HepG2 (cell line): ENCODE results near the gene PDIA2. TPM values are rescaled to one million over a fixed set of nuclear protein-coding genes. Genes with fewer than 3 reads are reported as not detected.

ENCODE experiments used
- ATAC-seq: fragments of 200-7000 bp; cut with Tn5 transposase; 3 replicates; pipeline ENCODE4 v1.9.1; 2020; ENCODE audit warnings: mild to moderate bottlenecking, moderate library complexity
- BruUV-seq: library from RNA; stranded (reverse); fragments of 400-500 nt; replicated peaks from 2 replicates; lab custom pipeline; 2021; lab: Mats Ljungman, UMichigan
- CTCF ChIA-PET: fragments of 300-600 bp; formaldehyde crosslinking; extraction: SDS; loops from one replicate; lab custom pipeline; 2021; ENCODE audit warnings: low total read pairs, inconsistent platforms, low intra/inter-chr PET ratio; lab: Yijun Ruan, JAX
- POLR2A ChIA-PET: fragments of 350-600 bp; sonication (Branson Sonifier 250); formaldehyde crosslinking; loops from one replicate; lab custom pipeline; 2020; ENCODE audit warnings: antibody characterized with exemption, inconsistent platforms; lab: Yijun Ruan, JAX
- DNase-seq: peaks from one replicate; pipeline ENCODE4 v3.0.0-alpha.2; 2015; ENCODE audit warnings: low spot score
- FAIRE-seq: peaks from 3 replicates; lab custom pipeline; 2011; peaks lifted over from hg19 to GRCh38; lab: Jason Lieb, UNC
- H2AFZ ChIP-seq: one replicate; pipeline ENCODE4 v1.6.1; 2011; ENCODE audit warnings: low read length, inconsistent platforms
- H3K27ac ChIP-seq: fragments of 300-600 bp; 3 replicates; pipeline ENCODE4 v1.8.0; 2011; ENCODE audit warnings: mixed run types, mild to moderate bottlenecking, mixed read lengths, low read length, inconsistent platforms; ENCODE audit not compliant: insufficient read depth; ENCODE audit errors: extremely low read length
- H3K27me3 ChIP-seq, 2 experiments: fragments of 200-600 bp in 1 of 2; 2 replicates in 1 of 2; 3 replicates in 1 of 2; pipeline versions ENCODE4 v1.6.0 to v1.8.0; 2011; ENCODE audit warnings: low read length in 2 of 2, mild to moderate bottlenecking in 2 of 2, moderate library complexity in 2 of 2, inconsistent platforms in 1 of 2; ENCODE audit not compliant: insufficient read depth in 2 of 2, control insufficient read depth in 1 of 2
- H3K36me3 ChIP-seq, 2 experiments: fragments of 200-600 bp in 1 of 2; replicated peaks in 1 of 2; 2 replicates in 1 of 2; 3 replicates in 1 of 2; pipeline versions ENCODE4 v1.5.1 to v1.8.0; 2011; ENCODE audit warnings: low read length in 2 of 2, inconsistent platforms in 1 of 2; ENCODE audit not compliant: insufficient read depth in 2 of 2, control insufficient read depth in 1 of 2
- H3K4me1 ChIP-seq: 2 replicates; pipeline ENCODE4 v1.5.1; 2012; ENCODE audit warnings: low read length, inconsistent platforms; ENCODE audit not compliant: insufficient read depth
- H3K4me2 ChIP-seq: 2 replicates; pipeline ENCODE4 v1.6.0; 2011; ENCODE audit warnings: low read depth, low read length, inconsistent platforms
- H3K4me3 ChIP-seq, 3 experiments: fragments of 200-600 bp in 1 of 3; sonication (generic), shearing (Covaris generic) in 1 of 3; replicated peaks in 1 of 3; 2 replicates each; pipeline ENCODE4 v1.5.1; 2011 to 2016; ENCODE audit warnings: low read length in 3 of 3, inconsistent platforms in 2 of 3, low read depth in 2 of 3, mild to moderate bottlenecking in 2 of 3, control low read depth in 1 of 3, mixed read lengths in 1 of 3; ENCODE audit not compliant: insufficient read depth in 1 of 3
- H3K79me2 ChIP-seq: one replicate; pipeline ENCODE4 v1.6.1; 2011; ENCODE audit warnings: low read length, inconsistent platforms; ENCODE audit not compliant: insufficient read depth
- H3K9ac ChIP-seq: 2 replicates; pipeline ENCODE4 v1.6.0; 2011; ENCODE audit warnings: mild to moderate bottlenecking, low read depth, low read length, inconsistent platforms; ENCODE audit not compliant: insufficient read depth
- H3K9me3 ChIP-seq: 2 replicates; pipeline ENCODE4 v1.5.1; 2012; ENCODE audit warnings: mild to moderate bottlenecking, low read length
- H4K20me1 ChIP-seq: 2 replicates; pipeline ENCODE4 v1.6.0; 2011; ENCODE audit warnings: inconsistent platforms, mild to moderate bottlenecking, low read length, moderate library complexity; ENCODE audit not compliant: insufficient read depth
- AGO2 ChIP-seq: fragments of 200-400 bp; formaldehyde crosslinking; optimal IDR thresholded peaks from 2 replicates; pipeline ENCODE3; 2017; ENCODE audit warnings: mild to moderate bottlenecking, low read depth, low read length, moderate library complexity
- CENPX ChIP-seq: sonication (generic); formaldehyde crosslinking; IDR thresholded peaks from 2 replicates; pipeline ENCODE4 v1.9.0; 2021; ENCODE audit warnings: mild to moderate bottlenecking, missing genetic modification reagents, moderate library complexity
- HCFC1 ChIP-seq: fragments of 150-350 bp; IDR thresholded peaks from 2 replicates; pipeline ENCODE4 v1.6.1; 2014; ENCODE audit warnings: low read depth, low read length
- KAT2B ChIP-seq: fragments of 150-350 bp; IDR thresholded peaks from 2 replicates; pipeline ENCODE4 v1.6.1; 2014; ENCODE audit warnings: low read depth, low read length, borderline replicate concordance
- MEF2D ChIP-seq: sonication (generic); formaldehyde crosslinking; IDR thresholded peaks from 2 replicates; pipeline ENCODE4 v1.5.1; 2020; ENCODE audit warnings: mild to moderate bottlenecking, missing genetic modification reagents
- MIER3 ChIP-seq: IDR thresholded peaks from 2 replicates; pipeline ENCODE4 v1.6.1; 2016; ENCODE audit warnings: missing compliant biosample characterization, borderline replicate concordance
- NFE2 ChIP-seq: sonication (generic); formaldehyde crosslinking; IDR thresholded peaks from 2 replicates; pipeline ENCODE4 v1.4.0; 2020; ENCODE audit warnings: missing genetic modification reagents
- RBFOX2 ChIP-seq: fragments of 200-400 bp; formaldehyde crosslinking; IDR thresholded peaks from 2 replicates; pipeline ENCODE4 v1.6.1; 2017; ENCODE audit warnings: low read depth, mild to moderate bottlenecking, low read length
- ZNF570 ChIP-seq: sonication (generic); formaldehyde crosslinking; IDR thresholded peaks from 2 replicates; pipeline ENCODE4 v1.4.0; 2020; ENCODE audit warnings: mild to moderate bottlenecking, missing genetic modification reagents, borderline replicate concordance
- ZNF720 ChIP-seq: sonication (generic); formaldehyde crosslinking; IDR thresholded peaks from 2 replicates; pipeline ENCODE4 v1.4.0; 2020; ENCODE audit warnings: missing genetic modification reagents
- ZNF788 ChIP-seq: sonication (generic); formaldehyde crosslinking; IDR thresholded peaks from 2 replicates; pipeline ENCODE4 v1.5.0; 2020; ENCODE audit warnings: mild to moderate bottlenecking, missing genetic modification reagents, borderline replicate concordance
- ZSCAN20 ChIP-seq: sonication (generic); formaldehyde crosslinking; IDR thresholded peaks from 2 replicates; pipeline ENCODE4 v1.4.0; 2020; ENCODE audit warnings: missing genetic modification reagents, mild to moderate bottlenecking, borderline replicate concordance
- WGBS: methylation state at CpG from one replicate; pipeline ENCODE4 v1.1.6; 2017; ENCODE audit warnings: low lambda C conversion rate; 5-methylcytosine and 5-hydroxymethylcytosine counted together
- in situ Hi-C: cut with HindIII; loops from 2 replicates; pipeline ENCODE4 v1.10.0; 2017; ENCODE audit warnings: low pct_unique_long_range_greater_than_20kb; ENCODE audit not compliant: extremely low pct_ligation_motif_present
- intact Hi-C: fragments of 100-400 bp; cut with micrococcal nuclease; formaldehyde crosslinking; loops from one replicate; pipeline ENCODE4 v1.10.0; 2022; ENCODE audit not compliant: unreplicated experiment
- polyA plus RNA-seq, 8 experiments: library from polyadenylated mRNA; depleted of rRNA in 3 of 8; stranded (reverse) in 7 of 8; unstranded in 1 of 8; fragments of >200 nt; fragmentation: Illumina TruSeq in 4 of 8; extraction: Trizol in 4 of 8; gene quantifications; 2 replicates each; pipeline versions ENCODE4 v1.2.1 to v1.2.3, GENCODE V29; 2011 to 2016; ENCODE audit warnings: low read depth in 4 of 8, missing spikeins in 1 of 8, mixed read lengths in 1 of 8; ENCODE audit not compliant: insufficient read depth in 1 of 8
- total RNA-seq, 5 experiments: library from RNA; depleted of rRNA; stranded (reverse); fragments of >200 nt; fragmentation: Illumina TruSeq; extraction: Trizol; gene quantifications; 2 replicates each; pipeline ENCODE4 v1.2.3, GENCODE V29; 2016; ENCODE audit warnings: low read depth in 1 of 5
- TF ChIP-seq, protein P1 (sequence below): sonication (generic); formaldehyde crosslinking; IDR thresholded peaks from 2 replicates; pipeline ENCODE4 v1.4.0; 2020; ENCODE audit warnings: mild to moderate bottlenecking, missing genetic modification reagents
- TF ChIP-seq, protein P2 (sequence below): sonication (generic); formaldehyde crosslinking; IDR thresholded peaks from 2 replicates; pipeline ENCODE4 v1.8.0; 2022; ENCODE audit warnings: mild to moderate bottlenecking, missing genetic modification reagents, moderate library complexity
- TF ChIP-seq, protein P3 (sequence below): sonication (generic); formaldehyde crosslinking; IDR thresholded peaks from 2 replicates; pipeline ENCODE4 v1.4.0; 2020; ENCODE audit warnings: missing genetic modification reagents, mild to moderate bottlenecking, borderline replicate concordance

Gene PDIA2
- total and polyA plus RNA-seq, 2 of the 13 experiments (the other 11 are each of a cell fraction or from before 2014, with no cell fraction given) = 0.35 to 1.9 TPM

DNA sequence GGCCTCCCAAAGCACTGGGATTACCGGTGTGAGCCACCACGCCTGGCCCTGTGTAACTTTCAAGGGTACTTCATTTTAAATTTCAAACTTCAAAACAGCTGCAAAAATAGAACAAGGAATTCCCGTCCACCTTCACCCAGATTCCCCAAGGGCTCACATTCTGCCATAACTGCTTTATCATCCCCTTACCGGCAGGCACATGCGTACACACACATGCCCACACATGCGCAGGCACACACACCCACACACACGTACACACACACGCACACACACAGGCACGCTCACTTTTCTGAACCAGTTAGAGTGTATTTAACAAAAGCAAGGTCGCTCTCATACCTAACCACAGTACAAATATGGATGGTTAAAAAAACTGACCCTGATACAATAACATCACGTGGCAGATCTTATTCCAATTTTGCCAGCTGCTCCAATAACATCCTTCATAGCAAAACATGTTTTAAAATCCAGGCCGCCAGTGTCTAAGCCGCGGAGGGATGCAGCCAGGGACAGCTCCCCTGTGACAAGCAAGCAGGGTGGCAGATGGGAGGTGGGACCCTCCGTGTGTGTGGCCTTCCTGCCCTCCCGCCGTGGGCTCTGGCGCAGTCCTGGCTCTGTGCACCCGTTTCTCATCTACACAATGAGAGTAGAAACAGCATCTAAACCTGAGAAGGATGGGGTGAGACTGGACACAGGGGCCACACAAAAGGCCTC, 23.1 kb downstream of the PDIA2 start:
- 96% methylated on average over 19 of the region's 19 CpGs for WGBS
- peaks cover 7% of the 10 kb centered on the region; the same call in 1 of the 2 replicates for H4K20me1 ChIP-seq
- H3K79me2 ChIP-seq = no peaks in the 10 kb centered on the region
- H3K9me3 ChIP-seq = no peaks in the 10 kb centered on the region
- no peaks in the 10 kb centered on the region for H3K4me1 ChIP-seq
- BruUV-seq = no TSS peak
- intact Hi-C loops = no loop called here
- ATAC-seq = no peak
- H3K4me3 ChIP-seq = no peak overlapping the region
- in situ Hi-C loops = no loop called here
- no peak for DNase-seq
- ChIA-PET CTCF (no interaction called here), POLR2A (no interaction called here)
- H3K27ac ChIP-seq = no peak overlapping the region
- no peak for TF ChIP-seq AGO2
- TF ChIP-seq CENPX (CRISPR knock-in tag) = no peak
- TF ChIP-seq KAT2B = no peak
- no peak for TF ChIP-seq RBFOX2
- no peak for TF ChIP-seq NFE2 (CRISPR knock-in tag)
- TF ChIP-seq ZNF570 (CRISPR knock-in tag) = no peak
- TF ChIP-seq ZSCAN20 = no peak
- no peak for TF ChIP-seq MEF2D (CRISPR knock-in tag)
- TF ChIP-seq, protein P1, sequence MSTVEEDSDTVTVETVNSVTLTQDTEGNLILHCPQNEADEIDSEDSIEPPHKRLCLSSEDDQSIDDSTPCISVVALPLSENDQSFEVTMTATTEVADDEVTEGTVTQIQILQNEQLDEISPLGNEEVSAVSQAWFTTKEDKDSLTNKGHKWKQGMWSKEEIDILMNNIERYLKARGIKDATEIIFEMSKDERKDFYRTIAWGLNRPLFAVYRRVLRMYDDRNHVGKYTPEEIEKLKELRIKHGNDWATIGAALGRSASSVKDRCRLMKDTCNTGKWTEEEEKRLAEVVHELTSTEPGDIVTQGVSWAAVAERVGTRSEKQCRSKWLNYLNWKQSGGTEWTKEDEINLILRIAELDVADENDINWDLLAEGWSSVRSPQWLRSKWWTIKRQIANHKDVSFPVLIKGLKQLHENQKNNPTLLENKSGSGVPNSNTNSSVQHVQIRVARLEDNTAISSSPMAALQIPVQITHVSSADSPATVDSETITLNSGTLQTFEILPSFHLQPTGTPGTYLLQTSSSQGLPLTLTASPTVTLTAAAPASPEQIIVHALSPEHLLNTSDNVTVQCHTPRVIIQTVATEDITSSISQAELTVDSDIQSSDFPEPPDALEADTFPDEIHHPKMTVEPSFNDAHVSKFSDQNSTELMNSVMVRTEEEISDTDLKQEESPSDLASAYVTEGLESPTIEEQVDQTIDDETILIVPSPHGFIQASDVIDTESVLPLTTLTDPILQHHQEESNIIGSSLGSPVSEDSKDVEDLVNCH (CRISPR knock-in tag) = no peak
- TF ChIP-seq, protein P2, sequence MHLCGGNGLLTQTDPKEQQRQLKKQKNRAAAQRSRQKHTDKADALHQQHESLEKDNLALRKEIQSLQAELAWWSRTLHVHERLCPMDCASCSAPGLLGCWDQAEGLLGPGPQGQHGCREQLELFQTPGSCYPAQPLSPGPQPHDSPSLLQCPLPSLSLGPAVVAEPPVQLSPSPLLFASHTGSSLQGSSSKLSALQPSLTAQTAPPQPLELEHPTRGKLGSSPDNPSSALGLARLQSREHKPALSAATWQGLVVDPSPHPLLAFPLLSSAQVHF (CRISPR knock-in tag) = no peak
- no peak for TF ChIP-seq ZNF720 (CRISPR knock-in tag)
- TF ChIP-seq, protein P3, sequence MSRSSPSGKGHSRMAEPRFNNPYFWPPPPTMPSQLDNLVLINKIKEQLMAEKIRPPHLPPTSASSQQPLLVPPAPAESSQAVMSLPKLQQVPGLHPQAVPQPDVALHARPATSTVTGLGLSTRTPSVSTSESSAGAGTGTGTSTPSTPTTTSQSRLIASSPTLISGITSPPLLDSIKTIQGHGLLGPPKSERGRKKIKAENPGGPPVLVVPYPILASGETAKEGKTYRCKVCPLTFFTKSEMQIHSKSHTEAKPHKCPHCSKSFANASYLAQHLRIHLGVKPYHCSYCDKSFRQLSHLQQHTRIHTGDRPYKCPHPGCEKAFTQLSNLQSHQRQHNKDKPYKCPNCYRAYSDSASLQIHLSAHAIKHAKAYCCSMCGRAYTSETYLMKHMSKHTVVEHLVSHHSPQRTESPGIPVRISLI (CRISPR knock-in tag) = no peak
- TF ChIP-seq MIER3 (CRISPR knock-in tag) = no peak
- TF ChIP-seq ZNF788 (CRISPR knock-in tag) = no peak
- TF ChIP-seq HCFC1 = no peak
- H2AFZ ChIP-seq = no peak overlapping the region
- FAIRE-seq = no peak
- peaks cover 17 to 66% of the 10 kb centered on the region in 2 experiments for H3K36me3 ChIP-seq
- no peak overlapping the region for H3K9ac ChIP-seq
- no peaks in the 10 kb centered on the region for H3K27me3 ChIP-seq
- H3K4me2 ChIP-seq = no peak overlapping the region
